Measurements from ENCODE around the gene CDC42EP2. TPM values are rescaled to one million over a fixed set of nuclear protein-coding genes. Genes with fewer than 3 reads are reported as not detected.

Gene CDC42EP2
- total and polyA plus RNA-seq, 8 donors = 0.89 to 22.0 (median 15.1) TPM; not detected in 1

DNA sequence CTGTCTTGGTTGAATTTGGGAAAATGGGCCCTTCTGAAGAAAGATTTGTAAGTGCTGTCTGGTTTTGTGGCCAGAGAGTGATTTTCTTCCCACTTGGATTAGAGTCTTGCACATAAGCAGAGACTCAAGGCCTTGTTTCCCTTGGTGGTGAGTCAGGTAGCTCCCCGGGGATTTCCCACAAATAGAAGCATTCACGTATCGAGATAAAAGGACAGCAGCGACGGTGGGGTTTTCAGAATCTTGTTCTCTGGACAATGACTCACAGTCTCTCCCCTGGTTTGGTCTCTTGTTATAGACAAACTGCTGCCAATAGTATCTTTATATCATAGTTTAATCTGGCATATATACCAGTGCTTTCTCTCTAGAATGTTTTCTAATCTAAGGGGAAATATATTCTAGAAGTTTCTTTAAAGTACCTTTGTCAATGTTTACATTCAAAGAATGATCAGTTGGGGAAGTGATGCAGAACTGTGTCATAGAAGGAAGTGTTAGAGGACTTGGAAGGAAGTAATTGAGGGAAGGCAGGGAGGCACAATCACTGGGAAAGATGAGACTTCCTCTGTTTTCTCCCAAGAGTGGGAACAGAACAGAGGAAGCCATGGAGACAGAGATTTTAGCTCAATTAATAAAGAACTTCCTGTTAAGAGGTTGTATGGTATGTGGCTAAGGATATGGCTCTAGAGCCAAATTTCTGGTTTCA lies 34.8 kb upstream of the CDC42EP2 start:
- intact Hi-C loops (cut with DNase I; ENCODE audit: low total_unique reads) = no loop called here
- H3K36me3 ChIP-seq = peaks cover 15 to 54% (median 47%) of the 10 kb centered on the region in 4 donors
- peak; percentile 38 to 67 for DNase-seq

GRCh38 chr11:65280646-65281045 lies 34.0 kb upstream of the CDC42EP2 start:
- TF ChIP-seq CTCF (IDR thresholded peaks at IDR 0.05) (no peak), EP300 (IDR thresholded peaks at IDR 0.05) (no peak), POLR2A (IDR thresholded peaks at IDR 0.05) (no peak), POLR2AphosphoS5 (IDR thresholded peaks at IDR 0.05) (no peak)
- H3K36me3 ChIP-seq = peaks cover 15 to 62% (median 52%) of the 10 kb centered on the region in 4 donors
- peaks cover 15 to 45% (median 37%) of the 10 kb centered on the region in 4 donors for H3K4me1 ChIP-seq
- peak overlapping the region in 2 of 5 donors; percentile 63 to 74 for H3K27ac ChIP-seq
- intact Hi-C loops (cut with DNase I; ENCODE audit: low total_unique reads) = no loop called here
- DNase-seq = no peak
- no peak overlapping the region for H3K4me3 ChIP-seq
- no peaks in the 10 kb centered on the region for H3K9me3 ChIP-seq
- WGBS, 5 donors = 82 to 85% (median 84%) methylated on average over 4 of the region's 4 CpGs
- no peaks in the 10 kb centered on the region for H3K27me3 ChIP-seq

More for the DNA sequence above, 34.8 kb upstream of the CDC42EP2 start:
- Histone ChIP-seq H3K4me3 (no peak overlapping the region), H3K4me1 (peaks cover 15 to 53% (median 43%) of the 10 kb centered on the region in 4 donors), H3K27ac (peak overlapping the region; percentile 32 to 74 (median 55)), H3K27me3 (no peaks in the 10 kb centered on the region), H3K9me3 (no peaks in the 10 kb centered on the region)
- peak in 2 of 3 donors; percentile 0 to 26 for TF ChIP-seq POLR2AphosphoS5 (IDR thresholded peaks at IDR 0.05)
- no peak for TF ChIP-seq EP300 (IDR thresholded peaks at IDR 0.05)
- no peak for TF ChIP-seq POLR2A (IDR thresholded peaks at IDR 0.05)
- WGBS, 5 donors = 13 to 43% (median 27%) methylated on average over 5 of the region's 5 CpGs

DNA sequence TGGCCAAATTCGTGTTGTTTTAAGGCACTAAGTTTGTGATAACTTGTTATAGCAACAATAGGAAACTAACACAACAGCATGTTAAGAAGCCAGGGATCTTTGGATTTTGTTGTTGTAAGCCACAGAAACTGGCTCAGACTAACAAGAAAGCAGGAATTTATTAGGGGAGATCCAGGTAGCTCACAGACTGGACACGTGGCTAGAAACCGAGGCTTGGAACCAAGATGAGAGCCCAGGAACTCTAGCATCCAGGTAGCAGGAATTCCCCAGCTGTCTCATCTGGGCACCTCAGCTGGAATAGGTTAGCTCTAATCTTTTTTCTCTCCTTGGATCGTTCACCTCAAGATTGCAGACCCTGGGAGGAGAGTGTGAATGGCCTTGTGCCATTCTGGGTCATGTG lies 28.0 kb upstream of the CDC42EP2 start:
- TF ChIP-seq CTCF (IDR thresholded peaks at IDR 0.05) = no peak
- no peak for TF ChIP-seq POLR2AphosphoS5 (IDR thresholded peaks at IDR 0.05)
- TF ChIP-seq EP300 (IDR thresholded peaks at IDR 0.05) = no peak
- TF ChIP-seq POLR2A (IDR thresholded peaks at IDR 0.05) = no peak
- H3K36me3 ChIP-seq = peaks cover 11 to 72% (median 66%) of the 10 kb centered on the region in 4 donors
- 76 to 88% (median 79%) methylated on average over 4 of the region's 4 CpGs for whole genome bisulfite sequencing, 5 donors

GRCh38 chr11:65287601-65288000 lies 27.1 kb upstream of the CDC42EP2 start:
- no peaks in the 10 kb centered on the region for H3K9me3 ChIP-seq
- peaks cover 25 to 41% (median 31%) of the 10 kb centered on the region in 4 donors for H3K4me1 ChIP-seq
- no peaks in the 10 kb centered on the region for H3K27me3 ChIP-seq
- peak overlapping the region in 1 of 5 donors; percentile 89 for H3K27ac ChIP-seq
- DNase-seq = no peak
- TF ChIP-seq POLR2A (IDR thresholded peaks at IDR 0.05) (no peak), POLR2AphosphoS5 (IDR thresholded peaks at IDR 0.05) (no peak), EP300 (IDR thresholded peaks at IDR 0.05) (no peak), CTCF (IDR thresholded peaks at IDR 0.05) (no peak)
- no peak overlapping the region for H3K4me3 ChIP-seq
- H3K36me3 ChIP-seq = peaks cover 2 to 63% (median 57%) of the 10 kb centered on the region in 4 donors
- intact Hi-C loops (cut with DNase I; ENCODE audit: low total_unique reads) = no loop called here
- WGBS, 5 donors = 91 to 97% (median 95%) methylated on average over 2 of the region's 2 CpGs

More for the DNA sequence above, 28.0 kb upstream of the CDC42EP2 start:
- Histone ChIP-seq H3K4me3 (no peak overlapping the region), H3K4me1 (peaks cover 16 to 32% (median 21%) of the 10 kb centered on the region in 4 donors), H3K27me3 (no peaks in the 10 kb centered on the region), H3K27ac (no peak overlapping the region), H3K9me3 (no peaks in the 10 kb centered on the region)
- DNase-seq = no peak
- intact Hi-C loops (cut with DNase I; ENCODE audit: low total_unique reads) = no loop called here
